ENCODE measurements around the gene NXPE3.
A peak's percentile ranks its signal among the peaks of the same experiment; 100 is the strongest.

The NXPE3 gene

GRCh38 chr3:101827211-101828174 is 48.5 kb downstream of the NXPE3 start:
- Mint-ChIP-seq H3K9me3 (no peaks in the 10 kb centered on the region), H3K4me1 (ENCODE audit: low read depth in 2 of 2) (peaks cover 26 to 37% of the 10 kb centered on the region in 2 donors), H3K27ac (peak overlapping the region; percentile 96 to 97), H3K4me3 (peak overlapping the region; percentile 90 to 91), H3K27me3 (no peaks in the 10 kb centered on the region), H3K36me3 (ENCODE audit: insufficient read depth) (peaks cover 22% of the 10 kb centered on the region)
- ATAC-seq (replicated peaks) (peak; percentile 83), DNase-seq (peak; percentile 74 to 79 (median 79))

GRCh38 chr3:101828276-101828675 is 49.3 kb downstream of the NXPE3 start:
- Mint-ChIP-seq H3K4me1 (ENCODE audit: low read depth in 2 of 2) (peaks cover 28 to 37% of the 10 kb centered on the region in 2 donors), H3K4me3 (peak overlapping the region; percentile 90 to 91), H3K27me3 (no peaks in the 10 kb centered on the region), H3K27ac (peak overlapping the region; percentile 96 to 97), H3K36me3 (ENCODE audit: insufficient read depth) (peaks cover 22% of the 10 kb centered on the region), H3K9me3 (no peaks in the 10 kb centered on the region)
- ATAC-seq (replicated peaks) (no peak), DNase-seq (no peak)

- peaks cover 22% of the 10 kb centered on the region for H3K36me3 Mint-ChIP-seq (ENCODE audit: insufficient read depth)
- ATAC-seq (replicated peaks), result peak; percentile 49
- peak overlapping the region; percentile 90 to 91 for H3K4me3 Mint-ChIP-seq
- no peaks in the 10 kb centered on the region for H3K27me3 Mint-ChIP-seq
- peak overlapping the region; percentile 96 to 97 for H3K27ac Mint-ChIP-seq
- DNase-seq, result peak; percentile 31 to 43 (median 36)
- peaks cover 32 to 38% of the 10 kb centered on the region in 2 donors for H3K4me1 Mint-ChIP-seq (ENCODE audit: low read depth in 2 of 2)
- no peaks in the 10 kb centered on the region for H3K9me3 Mint-ChIP-seq
Measured at GRCh38 chr3:101828691-101829436, 49.9 kb downstream of the NXPE3 start.

- H3K9me3 Mint-ChIP-seq, result no peaks in the 10 kb centered on the region
- no peaks in the 10 kb centered on the region for H3K27me3 Mint-ChIP-seq
- no peak for ATAC-seq (replicated peaks)
- peak overlapping the region; percentile 96 to 97 for H3K27ac Mint-ChIP-seq
- peak overlapping the region; percentile 90 to 91 for H3K4me3 Mint-ChIP-seq
- no peak for DNase-seq
- H3K36me3 Mint-ChIP-seq (ENCODE audit: insufficient read depth), result peaks cover 22% of the 10 kb centered on the region
- peaks cover 36 to 44% of the 10 kb centered on the region in 2 donors for H3K4me1 Mint-ChIP-seq (ENCODE audit: low read depth in 2 of 2)
Measured at GRCh38 chr3:101829437-101829830, 50.4 kb downstream of the NXPE3 start.

- Mint-ChIP-seq H3K36me3 (ENCODE audit: insufficient read depth) (peaks cover 22% of the 10 kb centered on the region), H3K27me3 (no peaks in the 10 kb centered on the region), H3K27ac (peak overlapping the region; percentile 96 to 97), H3K9me3 (no peaks in the 10 kb centered on the region), H3K4me1 (ENCODE audit: low read depth in 2 of 2) (peaks cover 40 to 48% of the 10 kb centered on the region in 2 donors), H3K4me3 (peak overlapping the region; percentile 90 to 91)
- DNase-seq, result no peak
- no peak for ATAC-seq (replicated peaks)
Measured at GRCh38 chr3:101829874-101830273, 50.9 kb downstream of the NXPE3 start.

GRCh38 chr3:101833446-101833974 is 54.5 kb downstream of the NXPE3 start:
- Mint-ChIP-seq H3K27ac (peak overlapping the region in 1 of 2 donors; percentile 13), H3K4me3 (no peak overlapping the region), H3K27me3 (no peaks in the 10 kb centered on the region), H3K9me3 (no peaks in the 10 kb centered on the region), H3K36me3 (ENCODE audit: insufficient read depth) (peaks cover 7% of the 10 kb centered on the region), H3K4me1 (ENCODE audit: low read depth in 2 of 2) (peaks cover 30 to 33% of the 10 kb centered on the region in 2 donors)
- no peak for ATAC-seq (replicated peaks)
- no peak for DNase-seq

- peaks cover 14 to 20% of the 10 kb centered on the region in 2 donors for H3K4me1 Mint-ChIP-seq (ENCODE audit: low read depth in 2 of 2)
- no peaks in the 10 kb centered on the region for H3K9me3 Mint-ChIP-seq
- H3K36me3 Mint-ChIP-seq (ENCODE audit: insufficient read depth), result no peaks in the 10 kb centered on the region
- no peak for DNase-seq
- H3K27ac Mint-ChIP-seq, result peak overlapping the region in 1 of 2 donors; percentile 7
- H3K4me3 Mint-ChIP-seq, result no peak overlapping the region
- ATAC-seq (replicated peaks), result no peak
- no peaks in the 10 kb centered on the region for H3K27me3 Mint-ChIP-seq
Measured at GRCh38 chr3:101835676-101836075, 56.7 kb downstream of the NXPE3 start.

- Mint-ChIP-seq H3K27ac (peak overlapping the region in 1 of 2 donors; percentile 7), H3K9me3 (no peaks in the 10 kb centered on the region), H3K27me3 (no peaks in the 10 kb centered on the region), H3K36me3 (ENCODE audit: insufficient read depth) (no peaks in the 10 kb centered on the region), H3K4me3 (no peak overlapping the region), H3K4me1 (ENCODE audit: low read depth in 2 of 2) (peaks cover 14 to 20% of the 10 kb centered on the region in 2 donors)
- ATAC-seq (replicated peaks), result no peak
- DNase-seq, result no peak
Measured at GRCh38 chr3:101836160-101836559, 57.1 kb downstream of the NXPE3 start.

GRCh38 chr3:101836652-101837598 is 57.9 kb downstream of the NXPE3 start:
- no peaks in the 10 kb centered on the region for H3K36me3 Mint-ChIP-seq (ENCODE audit: insufficient read depth)

GRCh38 chr3:101838691-101839090 is 59.7 kb downstream of the NXPE3 start:
- Mint-ChIP-seq H3K9me3 (no peaks in the 10 kb centered on the region), H3K4me1 (ENCODE audit: low read depth in 2 of 2) (peaks cover 12 to 14% of the 10 kb centered on the region in 2 donors), H3K27me3 (no peaks in the 10 kb centered on the region), H3K36me3 (ENCODE audit: insufficient read depth) (no peaks in the 10 kb centered on the region), H3K27ac (no peak overlapping the region), H3K4me3 (no peak overlapping the region)
- ATAC-seq (replicated peaks), result no peak
- DNase-seq, result no peak

More at GRCh38 chr3:101836652-101837598, 57.9 kb downstream of the NXPE3 start:
- Mint-ChIP-seq H3K4me1 (ENCODE audit: low read depth in 2 of 2) (peaks cover 14 to 20% of the 10 kb centered on the region in 2 donors), H3K27ac (peak overlapping the region in 1 of 2 donors; percentile 5), H3K27me3 (no peaks in the 10 kb centered on the region), H3K4me3 (no peak overlapping the region), H3K9me3 (no peaks in the 10 kb centered on the region)
- ATAC-seq (replicated peaks) (no peak), DNase-seq (no peak)

GRCh38 chr3:101840066-101840465 is 61.1 kb downstream of the NXPE3 start:
- H3K9me3 Mint-ChIP-seq, result no peaks in the 10 kb centered on the region
- H3K4me3 Mint-ChIP-seq, result no peak overlapping the region
- ATAC-seq (replicated peaks), result no peak
- no peak overlapping the region for H3K27ac Mint-ChIP-seq
- DNase-seq, result no peak
- H3K36me3 Mint-ChIP-seq (ENCODE audit: insufficient read depth), result no peaks in the 10 kb centered on the region
- H3K4me1 Mint-ChIP-seq (ENCODE audit: low read depth in 2 of 2), result peaks cover 1 to 3% of the 10 kb centered on the region in 2 donors
- no peaks in the 10 kb centered on the region for H3K27me3 Mint-ChIP-seq

GRCh38 chr3:101842245-101842934 is 63.4 kb downstream of the NXPE3 start:
- no peak overlapping the region for H3K27ac Mint-ChIP-seq
- ATAC-seq (replicated peaks) (no peak), DNase-seq (no peak)
- H3K27me3 Mint-ChIP-seq, result no peaks in the 10 kb centered on the region
- no peak overlapping the region for H3K4me3 Mint-ChIP-seq
- no peaks in the 10 kb centered on the region for H3K36me3 Mint-ChIP-seq (ENCODE audit: insufficient read depth)
- no peaks in the 10 kb centered on the region for H3K9me3 Mint-ChIP-seq
- H3K4me1 Mint-ChIP-seq (ENCODE audit: low read depth in 2 of 2), result peaks cover 0 to 1% of the 10 kb centered on the region in 2 donors
